OCI-LY3 (cell line): ENCODE results near the gene SPG7.
"Not testable (repeated sequence)": the region's sequence is repeated elsewhere in the genome, so short reads cannot be mapped to it uniquely, and the experiment has no call there.

Source experiments
- H2AFZ ChIP-seq: fragments of 200-600, 300-600 bp; shearing (Covaris generic); 2 replicates; pipeline ENCODE4 v1.6.0; 2014; ENCODE audit warnings: antibody characterized with exemption, low read depth, low read length
- H3K27ac ChIP-seq: fragments of 200-600, 300-600 bp; sonication (generic); 2 replicates; pipeline ENCODE4 v1.5.1; 2014; ENCODE audit warnings: mild to moderate bottlenecking, low read length, moderate library complexity, mixed read lengths
- H3K27me3 ChIP-seq: fragments of 200-600, 300-600 bp; sonication (generic); 2 replicates; pipeline ENCODE4 v1.6.1; 2014; ENCODE audit warnings: low read depth, low read length, mixed read lengths
- H3K36me3 ChIP-seq: fragments of 200-600, 300-600 bp; sonication (generic); replicated peaks from 2 replicates; pipeline ENCODE3; 2014; ENCODE audit warnings: low read depth, low read length, mixed read lengths
- H3K4me1 ChIP-seq: fragments of 300-600, 200-600 bp; sonication (generic); 2 replicates; pipeline ENCODE4 v1.6.1; 2014; ENCODE audit warnings: low read length, mixed read lengths
- H3K4me2 ChIP-seq: fragments of 200-600, 300-600 bp; sonication (generic); 2 replicates; pipeline ENCODE4 v1.6.1; 2014; ENCODE audit warnings: low read length, mixed read lengths
- H3K4me3 ChIP-seq: fragments of 300-600, 200-600 bp; sonication (generic); 2 replicates; pipeline ENCODE4 v1.5.1; 2014; ENCODE audit warnings: antibody characterized with exemption, mild to moderate bottlenecking, low read length, moderate library complexity
- H3K79me2 ChIP-seq: fragments of 300-600, 200-600 bp; shearing (Covaris generic); 2 replicates; pipeline ENCODE4 v1.6.1; 2014; ENCODE audit warnings: mild to moderate bottlenecking, low read length, mixed read lengths
- H3K9ac ChIP-seq: fragments of 300-600, 200-600 bp; shearing (Covaris generic); 2 replicates; pipeline ENCODE4 v1.6.0; 2014; ENCODE audit warnings: mild to moderate bottlenecking, low read length, moderate library complexity
- H3K9me3 ChIP-seq: fragments of 200-600, 300-600 bp; shearing (Covaris generic); 2 replicates; pipeline ENCODE4 v1.6.1; 2014; ENCODE audit warnings: low read length, mixed read lengths; ENCODE audit not compliant: insufficient read depth
- H4K20me1 ChIP-seq: fragments of 200-600, 300-600 bp; sonication (generic); 2 replicates; pipeline ENCODE4 v1.6.1; 2016; ENCODE audit warnings: low read length, mixed read lengths; ENCODE audit not compliant: insufficient read depth
- EZH2phosphoT487 ChIP-seq: fragments of 200-600 bp; shearing (Covaris generic); IDR thresholded peaks from 2 replicates; pipeline ENCODE4 v1.6.1; 2018; ENCODE audit warnings: antibody characterized with exemption, mixed run types, low read depth
- TF ChIP-seq, protein P1 (sequence below): fragments of 200-600, 300-600 bp; sonication (generic); IDR thresholded peaks from 2 replicates; pipeline ENCODE4 v1.5.1; 2014; ENCODE audit warnings: antibody characterized with exemption, low read length, low read depth

The SPG7 gene

DNA sequence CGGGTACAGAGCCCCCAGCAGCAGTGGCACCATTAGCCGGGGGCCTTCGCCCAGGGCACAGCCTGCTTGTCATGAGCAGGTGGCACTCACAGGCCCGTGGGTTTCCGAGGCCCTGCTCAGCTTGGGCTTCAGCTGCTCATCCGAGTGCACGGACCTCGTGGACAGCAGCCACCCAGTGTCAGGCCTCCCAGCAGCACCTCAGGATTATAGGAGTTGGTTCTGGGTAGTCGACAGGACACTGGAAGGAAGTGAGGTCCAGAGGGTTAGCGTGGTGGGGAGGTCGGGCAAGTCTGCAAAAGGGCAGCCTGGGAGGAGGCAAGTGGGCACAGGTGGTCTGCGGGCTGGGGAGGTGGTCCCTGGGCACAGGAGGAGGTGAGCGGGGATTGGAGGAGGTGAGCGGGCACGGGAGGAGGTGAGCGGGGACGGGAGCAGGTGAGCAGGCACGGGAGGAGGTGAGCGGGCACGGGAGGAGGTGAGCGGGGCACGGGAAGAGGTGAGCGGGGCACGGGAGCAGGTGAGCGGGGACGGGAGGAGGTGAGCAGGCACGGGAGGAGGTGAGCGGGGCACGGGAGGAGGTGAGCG lies 62.2 kb downstream of the SPG7 start:
- no peaks in the 10 kb centered on the region for H3K9me3 ChIP-seq
- peaks cover 13% of the 10 kb centered on the region for H3K4me1 ChIP-seq
- no peaks in the 10 kb centered on the region for H3K27me3 ChIP-seq
- no peak overlapping the region for H3K4me3 ChIP-seq
- H3K4me2 ChIP-seq: no peak overlapping the region
- peaks cover 4% of the 10 kb centered on the region; the same call in 1 of the 2 replicates for H3K79me2 ChIP-seq
- TF ChIP-seq EZH2phosphoT487: no peak
- TF ChIP-seq, protein P1, sequence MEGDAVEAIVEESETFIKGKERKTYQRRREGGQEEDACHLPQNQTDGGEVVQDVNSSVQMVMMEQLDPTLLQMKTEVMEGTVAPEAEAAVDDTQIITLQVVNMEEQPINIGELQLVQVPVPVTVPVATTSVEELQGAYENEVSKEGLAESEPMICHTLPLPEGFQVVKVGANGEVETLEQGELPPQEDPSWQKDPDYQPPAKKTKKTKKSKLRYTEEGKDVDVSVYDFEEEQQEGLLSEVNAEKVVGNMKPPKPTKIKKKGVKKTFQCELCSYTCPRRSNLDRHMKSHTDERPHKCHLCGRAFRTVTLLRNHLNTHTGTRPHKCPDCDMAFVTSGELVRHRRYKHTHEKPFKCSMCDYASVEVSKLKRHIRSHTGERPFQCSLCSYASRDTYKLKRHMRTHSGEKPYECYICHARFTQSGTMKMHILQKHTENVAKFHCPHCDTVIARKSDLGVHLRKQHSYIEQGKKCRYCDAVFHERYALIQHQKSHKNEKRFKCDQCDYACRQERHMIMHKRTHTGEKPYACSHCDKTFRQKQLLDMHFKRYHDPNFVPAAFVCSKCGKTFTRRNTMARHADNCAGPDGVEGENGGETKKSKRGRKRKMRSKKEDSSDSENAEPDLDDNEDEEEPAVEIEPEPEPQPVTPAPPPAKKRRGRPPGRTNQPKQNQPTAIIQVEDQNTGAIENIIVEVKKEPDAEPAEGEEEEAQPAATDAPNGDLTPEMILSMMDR: no peak
- H2AFZ ChIP-seq: no peak overlapping the region
- H3K27ac ChIP-seq: no peak overlapping the region
- H4K20me1 ChIP-seq: peaks cover 11% of the 10 kb centered on the region; the same call in 1 of the 2 replicates
- H3K9ac ChIP-seq: no peak overlapping the region
- H3K36me3 ChIP-seq: no peaks in the 10 kb centered on the region

DNA sequence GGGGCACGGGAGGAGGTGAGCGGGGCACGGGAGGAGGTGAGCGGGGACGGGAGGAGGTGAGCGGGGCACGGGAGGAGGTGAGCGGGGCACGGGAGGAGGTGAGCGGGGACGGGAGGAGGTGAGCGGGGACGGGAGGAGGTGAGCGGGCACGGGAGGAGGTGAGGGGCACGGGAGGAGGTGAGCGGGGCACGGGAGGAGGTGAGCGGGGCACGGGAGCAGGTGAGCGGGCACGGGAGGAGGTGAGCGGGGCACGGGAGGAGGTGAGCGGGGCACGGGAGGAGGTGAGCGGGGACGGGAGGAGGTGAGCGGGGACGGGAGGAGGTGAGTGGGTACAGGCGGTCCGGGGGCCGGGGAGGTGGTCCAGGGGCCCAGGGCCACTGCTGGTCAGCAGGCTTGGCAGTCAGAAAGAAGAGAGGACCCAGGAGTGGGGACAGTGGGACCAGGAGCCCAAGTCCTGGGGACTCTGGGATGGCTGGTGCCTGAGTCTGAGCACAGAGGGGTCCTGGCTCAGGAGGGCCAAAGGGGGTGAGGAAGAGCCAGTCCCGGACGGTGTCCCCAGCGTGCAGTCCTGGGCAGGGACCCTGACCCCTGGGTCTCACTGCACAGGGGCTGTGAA lies 62.9 kb downstream of the SPG7 start:
- H3K79me2 ChIP-seq, H3K4me1 ChIP-seq, H2AFZ ChIP-seq, H3K27ac ChIP-seq, H3K27me3 ChIP-seq, H3K36me3 ChIP-seq, H4K20me1 ChIP-seq, H3K4me2 ChIP-seq, H3K4me3 ChIP-seq, H3K9me3 ChIP-seq, H3K9ac ChIP-seq: not testable (repeated sequence)

DNA sequence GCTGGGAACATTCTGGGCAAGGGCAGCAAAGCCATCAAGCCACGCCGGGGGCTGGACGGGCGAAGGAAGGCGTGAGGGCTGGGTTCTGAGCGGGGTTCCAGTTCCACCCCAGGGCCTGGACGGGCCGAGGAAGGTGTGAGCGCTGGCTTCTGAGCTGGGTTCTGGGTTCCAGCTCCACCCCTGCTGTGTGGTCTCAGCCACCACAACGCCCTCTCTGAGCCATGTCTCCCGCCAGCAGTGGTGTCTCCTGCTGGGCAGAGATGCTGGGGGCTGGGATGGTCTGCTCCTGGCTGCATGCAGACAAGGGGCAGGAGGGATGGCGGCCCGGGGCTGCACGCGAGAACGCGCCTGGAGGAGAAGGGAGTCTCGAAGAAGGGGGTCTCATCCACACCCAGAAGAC lies 63.4 kb downstream of the SPG7 start:
- Histone ChIP-seq H4K20me1 (no peaks in the 10 kb centered on the region), H3K27me3 (no peaks in the 10 kb centered on the region), H3K79me2 (peaks cover 15% of the 10 kb centered on the region), H3K9me3 (no peaks in the 10 kb centered on the region), H3K36me3 (no peaks in the 10 kb centered on the region), H3K4me3 (no peak overlapping the region), H2AFZ (no peak overlapping the region), H3K4me1 (peaks cover 13% of the 10 kb centered on the region), H3K27ac (no peak overlapping the region), H3K9ac (no peak overlapping the region), H3K4me2 (no peak overlapping the region)
- TF ChIP-seq EZH2phosphoT487: no peak
- TF ChIP-seq, protein P1: no peak

DNA sequence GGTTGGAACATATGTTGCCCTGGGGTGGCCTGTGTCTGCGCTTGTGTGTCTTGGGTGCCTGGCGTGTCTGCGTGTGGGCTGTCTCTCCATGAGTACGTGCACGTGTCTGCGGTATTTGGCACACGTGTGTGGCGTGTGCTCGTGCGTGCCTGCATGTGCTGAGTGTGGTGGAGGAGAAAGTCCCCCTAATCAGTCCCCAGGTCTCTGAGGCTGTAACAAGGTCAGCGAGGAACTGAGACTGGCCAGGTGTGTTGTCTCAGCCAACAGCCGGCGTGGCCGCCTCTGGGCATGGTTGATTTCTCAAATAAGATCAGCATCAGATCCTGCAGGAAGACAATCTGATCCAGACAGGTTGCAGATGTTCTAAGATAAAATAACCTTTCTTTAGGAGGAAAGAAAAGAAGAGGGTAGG lies 63.9 kb downstream of the SPG7 start:
- H3K27me3 ChIP-seq: no peaks in the 10 kb centered on the region
- no peaks in the 10 kb centered on the region for H3K36me3 ChIP-seq
- H4K20me1 ChIP-seq: no peaks in the 10 kb centered on the region
- H3K9me3 ChIP-seq: no peaks in the 10 kb centered on the region
- H3K79me2 ChIP-seq: peaks cover 19% of the 10 kb centered on the region
- no peak overlapping the region for H3K4me3 ChIP-seq
- H2AFZ ChIP-seq: no peak overlapping the region
- peaks cover 13% of the 10 kb centered on the region for H3K4me1 ChIP-seq
- no peak overlapping the region for H3K4me2 ChIP-seq
- H3K9ac ChIP-seq: no peak overlapping the region
- no peak overlapping the region for H3K27ac ChIP-seq
- TF ChIP-seq EZH2phosphoT487: no peak
- TF ChIP-seq, protein P1: no peak
